Transverse colon (tissue), 4 donors: ENCODE data around the gene KHDRBS2.

Source experiments
- EP300 ChIP-seq: sonication (generic); formaldehyde crosslinking; IDR thresholded peaks from one replicate; pipeline ENCODE4 v1.6.1; 2017; ENCODE audit warnings: antibody characterized with exemption, low read depth
- POLR2A ChIP-seq: fragments of 450-650 bp; IDR thresholded peaks from one replicate; pipeline ENCODE4 v1.6.1; 2016; ENCODE audit warnings: antibody characterized with exemption, mild to moderate bottlenecking, moderate library complexity
- POLR2AphosphoS5 ChIP-seq, 3 donors: sonication (generic); formaldehyde crosslinking; IDR thresholded peaks; one replicate each; pipeline ENCODE4 v1.6.1; 2016; ENCODE audit warnings: antibody characterized with exemption in 3 of 3
- TF ChIP-seq, protein P1 (sequence below), 5 experiments: fragments of 200-600 bp in 3 of 5; fragments of 450-650 bp in 2 of 5; sonication (generic) in 3 of 5; IDR thresholded peaks; 1 replicate in 2 of 5; 2 replicates in 3 of 5; pipeline ENCODE4 v1.5.1; 2016 to 2017; ENCODE audit warnings: antibody characterized with exemption in 5 of 5, inconsistent platforms in 3 of 5, mild to moderate bottlenecking in 2 of 5, moderate library complexity in 1 of 5

GRCh38 chr6:62283796-62284411 lies 2.1 kb downstream of the KHDRBS2 start:
- TF ChIP-seq, protein P1, sequence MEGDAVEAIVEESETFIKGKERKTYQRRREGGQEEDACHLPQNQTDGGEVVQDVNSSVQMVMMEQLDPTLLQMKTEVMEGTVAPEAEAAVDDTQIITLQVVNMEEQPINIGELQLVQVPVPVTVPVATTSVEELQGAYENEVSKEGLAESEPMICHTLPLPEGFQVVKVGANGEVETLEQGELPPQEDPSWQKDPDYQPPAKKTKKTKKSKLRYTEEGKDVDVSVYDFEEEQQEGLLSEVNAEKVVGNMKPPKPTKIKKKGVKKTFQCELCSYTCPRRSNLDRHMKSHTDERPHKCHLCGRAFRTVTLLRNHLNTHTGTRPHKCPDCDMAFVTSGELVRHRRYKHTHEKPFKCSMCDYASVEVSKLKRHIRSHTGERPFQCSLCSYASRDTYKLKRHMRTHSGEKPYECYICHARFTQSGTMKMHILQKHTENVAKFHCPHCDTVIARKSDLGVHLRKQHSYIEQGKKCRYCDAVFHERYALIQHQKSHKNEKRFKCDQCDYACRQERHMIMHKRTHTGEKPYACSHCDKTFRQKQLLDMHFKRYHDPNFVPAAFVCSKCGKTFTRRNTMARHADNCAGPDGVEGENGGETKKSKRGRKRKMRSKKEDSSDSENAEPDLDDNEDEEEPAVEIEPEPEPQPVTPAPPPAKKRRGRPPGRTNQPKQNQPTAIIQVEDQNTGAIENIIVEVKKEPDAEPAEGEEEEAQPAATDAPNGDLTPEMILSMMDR (IDR thresholded peaks at IDR 0.05) = peak; percentile 36 to 54 (median 42)
- TF ChIP-seq EP300 (no peak), POLR2A (no peak), POLR2AphosphoS5 (IDR thresholded peaks at IDR 0.05) (no peak)
